HG03342 (cell line): Measurements from ENCODE around the gene TBC1D22A.

Source experiments
- ATAC-seq: cut with Tn5 transposase; IDR thresholded peaks from one replicate; pipeline ENCODE4 v1.9.1; 2021; ENCODE audit warnings: mild to moderate bottlenecking, moderate library complexity; ENCODE audit not compliant: unreplicated experiment

The TBC1D22A gene

GRCh38 chr22:47200273-47201051, 438.0 kb downstream of the TBC1D22A start:
- ATAC-seq: no peak

GRCh38 chr22:47201186-47201995, 438.9 kb downstream of the TBC1D22A start:
- ATAC-seq: no peak

GRCh38 chr22:47201996-47202818, 439.8 kb downstream of the TBC1D22A start:
- no peak for ATAC-seq

- ATAC-seq: no peak
Measured at GRCh38 chr22:47202819-47203553, 440.5 kb downstream of the TBC1D22A start.

DNA sequence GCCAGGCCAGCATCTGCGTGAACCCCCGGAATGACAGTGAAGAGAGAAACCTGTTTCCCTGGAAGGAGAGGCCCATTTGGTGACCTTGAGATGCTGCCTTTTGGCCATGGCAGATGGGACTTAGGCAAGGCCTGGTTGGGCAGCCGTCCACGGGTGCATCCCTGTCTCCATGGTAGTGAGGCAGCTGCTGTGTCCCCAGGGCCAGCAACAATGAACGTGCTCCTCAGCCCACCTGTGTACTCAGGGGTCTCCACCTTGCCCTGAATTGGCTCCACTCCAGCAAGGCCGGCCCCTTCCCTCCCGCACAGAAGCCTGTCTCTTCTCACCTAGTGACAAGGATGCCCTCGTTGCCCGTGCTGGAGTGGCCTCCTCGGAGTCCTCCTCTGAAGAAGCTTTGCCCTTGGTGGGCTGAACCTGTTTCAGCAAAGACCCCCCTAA, 441.1 kb downstream of the TBC1D22A start:
- ATAC-seq: no peak

GRCh38 chr22:47204002-47204979, 441.8 kb downstream of the TBC1D22A start:
- ATAC-seq: no peak

DNA sequence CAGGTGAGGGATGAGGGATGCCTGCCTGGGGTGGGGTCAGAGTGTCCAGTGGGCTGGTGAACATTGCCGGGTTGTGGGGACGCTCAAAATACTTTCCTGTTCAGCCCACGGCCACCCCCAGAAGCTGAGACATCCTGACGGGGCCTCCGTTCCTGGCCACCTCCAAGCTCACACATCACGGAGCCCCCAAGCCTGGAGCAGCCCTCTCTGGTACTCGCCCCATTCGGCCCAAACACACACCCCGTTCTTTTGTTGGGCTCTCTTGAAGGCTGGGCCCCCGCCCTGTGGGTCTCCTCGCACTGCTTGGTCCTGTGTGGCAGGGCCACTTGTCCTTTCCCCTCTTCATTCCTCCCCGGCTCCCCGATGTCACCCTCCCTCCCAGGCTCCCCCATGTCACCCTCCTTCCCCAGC, 442.6 kb downstream of the TBC1D22A start:
- ATAC-seq: no peak

GRCh38 chr22:47205554-47205953, 443.1 kb downstream of the TBC1D22A start:
- ATAC-seq: no peak

GRCh38 chr22:47206164-47206563, 443.7 kb downstream of the TBC1D22A start:
- no peak for ATAC-seq

- no peak for ATAC-seq
Measured at GRCh38 chr22:47206666-47207218, 444.3 kb downstream of the TBC1D22A start.

DNA sequence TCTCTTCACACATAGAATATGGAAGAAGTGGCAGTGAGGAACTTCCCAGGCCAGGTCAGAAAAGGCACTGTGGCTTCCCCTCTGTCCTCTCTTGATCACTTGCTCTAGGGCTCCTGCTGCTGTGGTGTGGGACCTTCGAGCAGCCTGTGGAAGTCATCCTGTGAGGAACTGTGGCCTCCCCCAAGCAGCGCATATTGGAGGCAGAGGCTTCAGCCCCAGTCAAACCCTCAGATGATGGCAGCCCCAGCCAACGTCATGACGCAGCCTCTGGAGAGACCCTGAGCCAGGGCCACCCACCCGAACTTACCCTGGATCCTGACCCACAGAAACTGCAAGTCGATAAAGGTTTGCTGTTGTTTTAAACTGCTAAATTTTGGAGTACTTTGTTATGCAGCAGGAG, 444.9 kb downstream of the TBC1D22A start:
- ATAC-seq: no peak

DNA sequence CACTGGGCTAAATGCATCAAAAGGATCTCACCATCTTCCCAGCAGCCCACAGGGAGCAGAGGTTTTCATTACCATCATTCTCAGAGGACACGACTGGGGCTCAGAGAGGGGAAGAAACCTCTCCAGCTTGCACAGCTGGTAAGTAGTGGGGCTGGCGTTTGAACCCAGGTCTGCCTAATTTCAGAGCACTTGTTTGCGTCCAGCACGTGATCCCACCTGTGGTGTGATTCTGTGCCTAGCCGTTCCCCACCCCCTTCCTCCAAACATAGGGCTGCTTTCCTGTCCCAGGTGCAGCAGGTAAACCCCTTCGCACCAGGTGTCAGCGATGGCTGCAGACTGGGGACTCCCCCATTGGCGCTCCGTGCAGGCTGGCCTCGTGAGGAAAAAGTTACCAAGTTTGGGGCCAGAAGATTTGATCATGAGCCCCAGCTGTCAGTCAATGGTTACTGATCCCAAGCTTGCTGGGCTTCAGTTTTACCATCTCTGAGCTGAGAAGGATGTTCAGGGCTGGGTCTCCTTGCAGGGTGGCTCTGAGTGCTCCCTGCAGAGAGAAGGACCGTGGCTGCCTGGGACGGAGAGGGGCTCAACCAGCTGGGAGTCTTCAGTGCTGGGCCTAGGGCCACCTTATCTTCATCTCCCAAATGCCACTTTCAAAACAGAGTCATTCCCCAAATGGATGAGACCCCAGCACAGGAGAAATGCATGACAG, 445.6 kb downstream of the TBC1D22A start:
- no peak for ATAC-seq

DNA sequence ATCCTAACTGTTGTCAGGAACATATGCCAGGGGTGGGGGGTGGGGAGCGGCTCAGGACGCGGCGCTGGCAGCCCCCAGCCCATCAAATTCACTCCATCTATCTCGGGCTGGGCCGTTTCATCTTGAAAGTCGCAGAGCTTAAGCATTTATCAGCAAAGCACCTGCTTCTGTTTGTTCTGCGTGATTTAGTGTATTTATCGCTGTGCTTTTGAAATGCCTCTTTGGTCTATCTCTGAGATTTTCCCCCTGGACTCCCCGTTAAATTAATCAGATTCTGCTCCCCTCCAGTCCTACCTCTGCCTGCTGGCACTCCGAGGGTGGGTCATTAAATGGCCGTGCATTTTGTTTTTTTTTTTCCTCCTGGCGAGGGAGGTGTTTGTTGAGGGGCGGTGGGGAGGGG, 446.2 kb downstream of the TBC1D22A start:
- ATAC-seq: no peak

DNA sequence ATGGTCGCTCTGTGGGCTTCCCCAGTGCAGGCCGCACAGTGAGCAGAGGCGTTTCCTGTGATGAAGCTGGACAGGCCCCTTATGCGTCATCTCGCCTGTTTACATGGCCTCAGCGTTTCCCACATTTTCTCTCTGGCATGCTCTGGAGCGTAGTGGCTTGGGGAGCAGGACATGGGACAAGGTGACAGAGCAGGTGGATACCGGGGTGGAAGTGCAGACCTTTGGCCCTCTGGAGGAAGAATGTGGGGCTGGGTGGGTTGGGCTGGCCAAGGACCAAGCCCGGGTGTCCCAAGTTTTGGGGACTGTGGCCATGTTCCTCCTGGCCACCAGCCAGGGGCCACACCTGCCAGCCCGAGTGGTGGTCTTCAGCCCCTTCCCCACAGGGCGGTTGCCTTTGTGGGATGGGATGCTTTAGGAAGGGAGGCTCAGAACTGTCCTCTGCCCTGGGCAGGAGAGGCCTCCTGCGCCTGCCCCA, 446.6 kb downstream of the TBC1D22A start:
- ATAC-seq: no peak

DNA sequence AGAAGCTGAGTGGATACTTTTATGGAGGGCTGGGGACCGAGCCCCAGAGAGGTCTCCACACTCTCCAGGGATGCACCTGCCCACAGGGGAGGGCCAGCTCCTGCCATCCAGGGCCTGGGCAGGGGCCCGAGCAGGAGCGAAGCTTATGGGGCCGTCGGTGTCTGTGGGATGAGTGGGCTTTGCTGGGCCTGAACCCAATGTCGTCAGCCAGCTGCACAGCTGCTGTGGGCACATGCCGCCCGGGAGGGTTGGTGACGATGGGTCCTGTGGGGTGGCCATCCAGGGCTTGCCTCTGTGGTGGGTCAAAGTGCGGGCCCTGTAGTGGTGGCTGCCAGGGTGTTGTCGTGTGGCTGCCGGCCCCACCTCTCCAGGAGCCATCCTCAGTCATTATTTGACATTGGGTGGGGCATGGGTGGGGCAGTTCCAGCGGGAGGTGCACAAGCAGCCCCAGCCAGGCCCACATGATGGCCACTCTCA, 447.1 kb downstream of the TBC1D22A start:
- no peak for ATAC-seq

GRCh38 chr22:47210112-47210657, 447.7 kb downstream of the TBC1D22A start:
- ATAC-seq: no peak

DNA sequence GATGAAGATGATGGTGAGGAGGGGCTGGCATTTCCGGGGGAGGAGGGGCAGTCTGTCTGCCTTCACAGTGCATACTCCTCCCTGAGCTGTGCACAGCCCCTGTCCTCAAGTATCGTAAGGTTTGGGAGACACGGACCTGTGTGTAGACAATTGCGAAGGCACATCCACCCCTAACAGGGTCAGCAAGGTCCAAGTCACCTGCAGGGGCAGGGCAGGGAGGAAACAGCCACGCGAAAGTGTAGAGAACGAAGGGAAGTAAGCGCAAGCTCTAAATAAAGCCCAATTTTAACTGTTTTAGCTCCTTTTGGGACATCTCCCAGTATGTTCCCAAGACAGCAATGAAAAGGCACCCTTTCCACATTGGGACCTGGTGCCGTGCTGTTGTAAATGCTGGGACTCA, 448.2 kb downstream of the TBC1D22A start:
- ATAC-seq: no peak
